HG03460 (cell line): ENCODE results near the gene ANKRD13C.

ENCODE experiments used
- ATAC-seq: cut with Tn5 transposase; IDR thresholded peaks from one replicate; pipeline ENCODE4 v1.9.1; 2021; ENCODE audit not compliant: unreplicated experiment

Gene ANKRD13C

DNA sequence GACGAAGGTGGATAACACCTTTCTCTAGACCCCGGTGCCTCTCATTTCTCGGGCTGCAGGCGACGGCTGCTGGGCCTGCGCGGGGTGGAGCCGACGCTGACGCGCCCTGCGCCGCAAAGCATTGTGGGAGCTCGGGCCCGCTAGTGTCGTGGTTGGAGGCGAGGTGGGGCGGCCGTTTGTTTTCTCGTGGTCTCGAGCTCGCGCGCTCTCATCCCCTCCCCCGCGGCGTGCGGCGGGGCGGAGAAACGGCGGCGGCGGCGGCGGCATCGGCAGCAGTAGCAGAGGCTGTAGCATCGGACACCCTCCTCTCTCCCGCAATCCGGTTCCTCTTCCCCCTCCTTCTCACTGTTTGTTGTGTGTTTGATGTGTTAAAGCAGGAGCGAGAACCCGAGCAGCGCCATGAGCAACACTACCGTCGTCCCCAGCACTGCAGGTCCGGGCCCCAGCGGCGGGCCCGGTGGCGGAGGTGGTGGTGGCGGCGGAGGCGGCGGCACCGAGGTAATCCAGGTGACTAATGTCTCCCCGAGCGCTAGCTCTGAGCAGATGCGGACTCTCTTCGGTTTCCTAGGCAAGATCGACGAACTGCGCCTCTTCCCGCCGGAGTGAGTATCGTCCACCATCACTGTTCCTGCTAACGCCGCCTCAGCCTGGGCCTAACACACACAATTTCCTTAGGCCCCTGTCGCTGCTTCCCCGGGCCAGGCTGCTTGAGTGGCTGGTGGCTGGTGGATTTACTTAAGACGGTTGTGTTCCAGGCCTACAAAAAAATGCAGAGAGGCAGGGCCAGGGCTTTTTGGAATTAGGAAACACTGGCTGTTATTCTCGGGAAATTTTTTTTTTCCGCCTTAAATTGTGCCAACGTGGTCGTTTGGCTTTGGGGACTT is 133.0 kb downstream of the ANKRD13C start, which contains the start of gene SRSF11:
TSS of gene SRSF11 (plus strand) at position 143 of the 884 bp plus-strand sequence. CDS start at position 400, 257 bp downstream.
- ATAC-seq: peak; percentile 96

DNA sequence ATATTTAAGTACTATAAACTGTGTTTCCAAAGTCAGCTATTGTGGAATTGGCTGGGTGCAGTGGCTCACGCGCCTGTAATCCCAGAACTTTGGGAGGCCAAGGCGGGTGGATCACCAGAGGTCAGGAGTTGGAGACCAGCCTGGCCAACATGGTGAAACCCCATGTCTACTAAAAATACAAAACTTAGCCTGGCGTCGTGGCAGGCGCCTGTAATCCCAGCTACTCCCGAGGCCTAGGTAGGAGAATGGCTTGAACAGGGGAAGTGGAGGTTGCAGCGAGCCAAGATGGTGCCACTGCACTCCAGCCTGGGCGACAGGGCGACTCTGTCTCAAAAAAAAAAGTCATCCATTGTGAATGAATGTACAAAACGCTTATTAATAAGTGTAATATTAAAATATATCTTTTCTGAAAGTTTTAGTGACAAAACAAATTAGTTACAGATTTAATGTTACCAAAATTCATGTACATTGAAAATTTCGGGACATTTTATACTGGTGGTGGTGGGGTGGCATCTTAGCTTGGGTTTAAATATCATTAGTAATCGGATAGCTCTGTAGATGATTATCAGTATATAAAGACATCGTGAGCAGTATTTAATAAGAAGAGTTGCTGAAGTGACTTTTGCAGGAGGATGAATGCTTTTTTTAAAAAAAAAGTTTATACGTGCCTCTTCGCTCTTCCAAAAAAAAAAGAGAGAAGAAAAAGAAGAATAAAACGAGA is 133.8 kb downstream of the ANKRD13C start:
- peak; percentile 6 for ATAC-seq

DNA sequence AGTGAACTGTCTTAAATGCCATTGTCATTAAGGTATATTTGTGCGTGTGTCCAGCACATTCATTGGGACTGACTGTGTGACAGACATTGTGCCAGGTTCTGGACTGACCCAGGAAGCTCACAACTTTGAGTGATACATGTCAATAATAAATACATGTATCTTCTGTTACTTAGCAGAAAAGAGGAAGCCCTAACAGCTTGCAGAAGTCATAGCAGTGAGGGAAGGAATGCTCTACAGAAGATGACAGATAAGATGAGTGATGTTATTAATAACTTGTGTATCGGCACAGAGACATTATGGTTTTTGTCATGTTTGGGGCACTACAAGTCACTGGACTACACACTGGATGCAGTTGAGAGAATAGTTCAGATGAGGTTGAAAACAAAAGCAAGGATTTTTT is 134.5 kb downstream of the ANKRD13C start:
- ATAC-seq: no peak

DNA sequence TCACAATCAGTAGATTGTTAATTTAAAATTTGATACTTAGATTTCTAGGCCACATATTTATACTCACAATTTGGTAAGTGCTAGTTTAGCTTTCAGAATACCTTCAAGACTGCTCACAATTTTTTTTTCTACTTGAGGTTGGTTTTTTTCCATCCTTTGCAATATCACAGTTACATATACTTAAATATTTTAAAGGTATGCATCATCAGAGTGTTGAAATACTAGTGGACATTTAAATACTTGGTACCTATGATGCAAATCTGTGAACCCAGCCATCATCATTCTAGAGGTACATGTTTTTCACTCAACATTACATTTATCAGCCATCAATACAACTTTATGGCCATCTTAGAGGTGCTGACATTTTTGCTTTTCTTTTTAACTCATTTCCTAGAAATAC is 143.0 kb downstream of the ANKRD13C start:
- ATAC-seq: no peak

DNA sequence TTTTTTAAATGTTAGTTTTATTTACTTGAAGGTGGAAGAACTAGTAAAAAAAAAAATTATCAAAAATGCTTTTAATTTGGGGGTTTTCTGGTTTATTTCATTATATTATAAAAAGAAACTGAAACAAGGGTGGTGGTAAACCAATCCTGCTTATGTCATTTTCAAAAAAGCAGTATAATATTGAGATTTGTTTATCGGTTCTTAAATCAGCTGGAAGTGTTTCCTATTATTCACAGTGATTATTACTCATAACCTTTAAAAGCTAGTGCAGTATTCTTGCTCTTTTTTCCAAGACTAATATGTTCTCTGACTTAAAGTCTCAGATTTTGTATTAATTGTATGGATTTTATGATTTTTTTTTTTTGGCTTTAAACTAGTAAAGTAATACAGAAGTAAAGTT is 143.7 kb downstream of the ANKRD13C start:
- ATAC-seq: no peak
